ENCODE measurements around the gene IFITM2. TPM values are rescaled to one million over a fixed set of nuclear protein-coding genes. Genes with fewer than 3 reads are reported as not detected.
"Not testable (repeated sequence)": the region's sequence is repeated elsewhere in the genome, so short reads cannot be mapped to it uniquely, and the experiment has no call there.

IFITM2 gene
- total RNA-seq, 1 experiment from 2014 or later, result 32.3 TPM

GRCh38 chr11:324593-325517 lies 17.2 kb downstream of the IFITM2 start:
- not testable (repeated sequence) for DNase-seq (ENCODE audit: low spot score)

- no peak for DNase-seq (ENCODE audit: low spot score)
Observed at GRCh38 chr11:325796-326591, 18.4 kb downstream of the IFITM2 start.

DNA sequence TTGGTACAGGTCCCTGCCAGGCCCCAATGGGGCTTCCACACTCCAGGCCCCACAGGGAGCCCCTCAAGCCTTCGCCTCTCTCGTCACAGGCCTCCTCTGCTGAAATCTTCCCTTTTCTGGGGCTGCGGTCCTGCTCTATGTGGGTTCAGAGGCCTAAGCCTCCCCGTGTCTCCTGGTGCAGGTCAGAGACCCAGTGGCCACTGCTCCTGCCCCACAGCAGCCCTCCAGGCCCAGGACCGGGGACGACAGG lies 18.9 kb downstream of the IFITM2 start:
- DNase-seq (ENCODE audit: low spot score), result no peak

DNA sequence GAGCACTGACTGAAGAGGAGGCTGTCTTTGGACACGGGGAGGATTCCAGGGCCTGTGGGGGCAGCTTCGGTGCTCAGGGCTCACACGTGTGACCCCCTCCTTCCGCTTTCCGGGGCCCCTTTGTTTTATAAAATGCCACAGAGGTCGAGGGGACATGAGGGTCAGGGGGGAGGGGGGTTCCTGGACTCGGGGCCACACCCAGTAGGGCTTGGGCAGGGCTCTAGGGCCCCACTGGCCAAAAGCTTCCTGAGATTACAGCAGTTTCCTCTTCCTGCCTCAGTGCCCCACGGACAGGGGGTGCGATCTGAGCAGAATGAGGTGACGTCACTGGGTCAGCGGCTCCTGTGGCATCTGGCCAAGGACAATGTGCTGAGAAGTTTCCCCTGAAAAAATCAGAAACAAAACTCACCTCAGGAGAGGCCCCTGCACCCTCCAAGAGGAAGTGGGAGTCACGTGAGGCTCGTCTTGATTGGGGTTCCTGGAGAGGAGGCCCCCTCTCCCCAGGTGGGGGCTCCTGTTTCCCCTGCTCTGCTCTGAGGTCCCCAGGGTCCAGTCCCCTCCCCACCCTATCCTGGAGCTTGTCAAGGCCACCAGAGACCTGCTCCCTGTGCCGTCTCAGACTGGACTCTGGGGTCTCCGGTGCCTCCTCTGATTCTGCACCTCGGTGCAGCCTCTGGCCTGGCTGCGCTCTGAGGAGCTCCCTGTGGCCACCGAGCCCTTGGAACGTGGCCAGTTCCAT lies 19.4 kb downstream of the IFITM2 start:
- DNase-seq (ENCODE audit: low spot score), result no peak

- DNase-seq (ENCODE audit: low spot score), result no peak
Observed at GRCh38 chr11:327581-327923, 19.9 kb downstream of the IFITM2 start.

DNA sequence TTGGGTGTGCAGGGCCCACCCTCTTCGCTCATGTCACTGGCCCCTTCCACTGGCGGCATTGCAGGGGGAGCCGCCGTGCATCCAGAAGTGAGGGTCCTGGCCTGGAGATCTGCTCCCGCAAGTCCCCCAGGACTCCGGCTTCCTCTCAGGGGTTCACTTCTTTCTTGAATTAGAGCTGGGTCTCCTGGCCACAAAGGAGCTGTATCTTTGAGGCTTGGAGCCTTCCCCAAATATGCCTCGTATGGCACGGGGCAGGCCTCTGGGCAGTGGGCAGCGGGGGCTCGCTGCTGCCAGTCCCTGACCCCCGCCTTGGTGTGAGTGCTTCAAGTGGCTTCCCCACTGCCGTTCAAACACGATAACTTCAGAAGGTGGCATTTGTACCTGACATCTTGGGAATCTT lies 20.4 kb downstream of the IFITM2 start:
- no peak for DNase-seq (ENCODE audit: low spot score)

DNA sequence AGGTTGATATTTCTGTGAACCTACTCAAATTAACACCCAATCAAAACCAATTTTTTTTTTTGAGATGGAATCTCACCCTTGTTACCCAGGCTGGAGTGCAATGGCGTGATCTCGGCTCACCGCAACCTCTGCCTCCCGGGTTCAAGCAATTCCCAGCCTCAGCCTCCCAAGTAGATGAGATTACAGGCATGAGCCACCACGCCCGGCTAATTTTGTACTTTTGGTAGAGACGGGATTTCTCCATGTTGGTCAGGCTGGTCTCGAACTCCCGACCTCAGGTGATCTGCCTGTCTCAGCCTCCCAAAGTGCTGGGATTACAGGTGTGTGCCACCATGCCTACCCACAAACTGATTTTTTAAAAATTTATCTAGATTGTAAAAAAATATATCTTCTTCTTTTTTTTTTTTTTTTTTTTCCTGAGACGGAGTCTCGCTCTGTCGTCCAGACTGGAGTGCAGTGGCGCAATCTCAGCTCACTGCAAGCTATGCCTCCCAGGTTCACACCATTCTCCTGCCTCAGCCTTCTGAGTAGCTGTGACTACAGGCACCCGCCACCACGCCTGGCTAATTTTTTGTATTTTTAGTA lies 21.0 kb downstream of the IFITM2 start:
- not testable (repeated sequence) for DNase-seq (ENCODE audit: low spot score)

- no peak for DNase-seq (ENCODE audit: low spot score)
Observed at GRCh38 chr11:329886-330253, 22.3 kb downstream of the IFITM2 start.

- no peak for DNase-seq (ENCODE audit: low spot score)
Observed at GRCh38 chr11:330307-330693, 22.7 kb downstream of the IFITM2 start.

DNA sequence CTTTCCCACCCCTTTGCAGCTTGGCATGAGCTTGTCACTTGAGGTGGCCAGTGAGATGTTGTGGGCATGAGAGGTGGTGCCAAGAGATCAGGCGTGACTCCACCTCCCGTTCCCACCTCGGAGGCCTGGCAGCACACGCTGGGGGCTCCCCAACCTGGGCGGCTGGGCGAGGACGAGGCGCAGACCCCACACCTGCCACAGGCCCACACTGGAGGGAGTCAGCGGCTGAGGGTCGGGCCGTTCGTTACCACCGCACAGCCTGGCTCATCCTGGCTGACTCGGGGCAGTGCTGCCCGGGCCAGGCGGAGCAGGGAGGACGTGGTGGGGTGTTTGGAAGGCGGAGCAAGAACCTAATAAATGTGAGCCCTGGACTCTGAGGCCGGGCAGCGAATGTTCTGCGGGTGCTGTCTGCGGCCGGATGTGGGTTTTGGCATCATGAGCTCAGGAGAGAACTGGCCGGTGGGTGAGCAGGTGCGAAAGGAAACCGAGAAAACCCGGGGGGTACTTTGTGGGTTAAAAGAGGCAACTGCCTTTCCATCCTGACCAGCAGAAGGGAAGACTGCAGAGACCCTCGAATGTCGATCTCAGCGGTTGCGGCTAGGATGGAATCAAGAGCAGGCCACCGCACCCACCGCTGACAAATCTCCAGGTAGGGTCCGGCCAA lies 23.2 kb downstream of the IFITM2 start:
- no peak for DNase-seq (ENCODE audit: low spot score)

- DNase-seq (ENCODE audit: low spot score), result no peak
Observed at GRCh38 chr11:331358-332060, 23.9 kb downstream of the IFITM2 start.

- no peak for DNase-seq (ENCODE audit: low spot score)
Observed at GRCh38 chr11:332651-333480, 25.2 kb downstream of the IFITM2 start.

DNA sequence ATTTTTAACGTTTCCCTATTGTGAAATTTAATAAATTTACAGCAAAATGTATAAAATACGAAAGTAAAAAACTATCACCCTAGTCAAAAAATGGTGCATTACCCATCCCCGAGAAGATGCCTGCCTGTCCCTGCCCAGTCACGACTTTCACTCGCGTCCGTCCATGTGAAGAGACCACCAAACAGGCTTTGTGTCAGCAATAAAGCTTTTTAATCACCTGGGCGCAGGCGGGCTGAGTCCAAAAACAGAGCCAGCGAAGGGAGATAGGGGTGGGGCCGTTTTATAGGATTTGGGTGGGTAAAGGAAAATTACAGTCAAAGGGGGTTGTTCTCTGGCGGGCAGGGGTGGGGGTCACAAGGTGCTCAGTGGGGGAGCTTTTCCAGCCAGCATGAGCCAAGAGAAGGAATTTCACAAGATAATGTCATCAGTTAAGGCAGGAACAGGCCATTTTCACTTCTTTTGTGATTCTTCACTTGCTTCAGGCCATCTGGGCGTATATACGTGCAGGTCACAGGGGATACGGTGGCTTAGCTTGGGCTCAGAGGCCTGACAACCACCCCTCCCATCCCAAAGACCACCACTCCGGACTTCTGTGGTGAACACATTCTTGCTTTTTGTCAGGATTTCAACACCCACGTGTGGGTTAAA lies 26.1 kb downstream of the IFITM2 start:
- not testable (repeated sequence) for DNase-seq (ENCODE audit: low spot score)

DNA sequence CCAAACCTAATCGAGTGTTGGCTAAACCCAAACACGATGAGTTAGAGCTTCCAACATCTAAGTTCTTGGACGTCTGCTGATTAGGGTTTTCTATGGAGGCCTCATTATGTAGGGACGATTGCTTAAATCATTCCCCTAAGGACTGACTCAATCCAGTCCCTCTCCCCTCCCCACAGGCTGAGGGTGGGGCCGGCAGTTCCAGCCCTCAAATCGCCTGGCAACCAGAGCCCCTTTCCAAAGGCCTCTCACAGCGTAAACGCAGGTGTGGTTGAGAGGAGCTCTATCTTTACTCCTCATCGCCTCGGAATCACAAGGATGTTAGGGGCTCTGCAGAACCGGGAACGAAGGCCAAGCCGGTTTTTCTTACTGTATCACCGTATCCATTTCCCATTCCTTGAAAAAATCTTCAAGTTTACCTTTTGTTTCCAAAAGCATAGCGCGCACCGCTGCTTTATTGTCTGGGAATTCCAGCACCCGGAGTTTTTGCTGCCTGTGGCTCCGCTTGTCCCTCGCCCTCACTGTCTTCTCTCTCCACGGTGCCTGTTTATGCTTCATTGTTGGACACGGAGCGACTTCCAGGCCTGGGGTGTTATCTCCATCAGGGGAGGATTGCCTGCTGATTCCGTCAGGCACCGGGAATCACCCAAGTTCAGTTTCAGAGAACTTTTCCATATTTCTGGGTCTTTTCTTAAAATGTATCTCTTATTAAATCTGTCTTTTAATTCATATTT lies 26.8 kb downstream of the IFITM2 start:
- DNase-seq (ENCODE audit: low spot score), result no peak

- no peak for DNase-seq (ENCODE audit: low spot score)
Observed at GRCh38 chr11:335779-336658, 28.4 kb downstream of the IFITM2 start.

GRCh38 chr11:336659-337198 lies 29.1 kb downstream of the IFITM2 start:
- no peak for DNase-seq (ENCODE audit: low spot score)

- no peak for DNase-seq (ENCODE audit: low spot score)
Observed at GRCh38 chr11:337711-338110, 30.1 kb downstream of the IFITM2 start.
